T-helper 1 cell treated with Interleukin-12 subunit alpha and Interleukin-12 subunit beta and Interleukin-4 antibody, amounts not matched to agents 30 ng/mL and 1 ng/mL, for 36 hours (primary cell): Measurements from ENCODE around the gene TBC1D22A. TPM values are rescaled to one million over a fixed set of nuclear protein-coding genes. Genes with fewer than 3 reads are reported as not detected.

ENCODE experiments used
- intact Hi-C: fragments of 100-400 bp; cut with micrococcal nuclease; formaldehyde crosslinking; loops from one replicate; pipeline ENCODE4 v1.15.1; 2024
- total RNA-seq: library from RNA; stranded (reverse); gene quantifications from 2 replicates; pipeline ENCODE4 v1.2.3, GENCODE V29; 2022

Gene TBC1D22A
- total RNA-seq, 1 donor from 2014 or later, result 39.3 TPM

DNA sequence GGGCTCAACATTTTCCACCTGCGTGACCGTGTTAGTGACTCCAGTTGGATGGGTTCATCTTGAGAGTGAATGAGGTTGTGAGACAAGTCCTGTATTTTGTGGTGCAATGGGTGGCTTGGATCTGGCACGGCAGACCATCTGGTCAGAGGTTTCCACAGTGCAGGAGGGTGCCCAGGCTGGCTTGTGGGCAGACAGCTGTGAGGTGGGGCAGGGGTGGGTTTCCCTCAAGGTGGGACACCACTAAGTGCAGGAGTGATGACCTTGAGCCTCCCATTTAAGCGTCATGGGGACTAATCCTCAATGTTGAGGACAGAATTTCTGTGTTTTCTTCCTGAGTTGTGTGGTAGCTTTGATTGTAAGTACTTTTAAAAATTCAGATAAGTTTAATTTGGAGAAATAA lies 220.6 kb downstream of the TBC1D22A start:
- intact Hi-C loops, result no loop called here

GRCh38 chr22:46984751-46985506 lies 222.5 kb downstream of the TBC1D22A start:
- intact Hi-C loops, result no loop called here

GRCh38 chr22:46985507-46985882 lies 223.0 kb downstream of the TBC1D22A start:
- intact Hi-C loops, result no loop called here

DNA sequence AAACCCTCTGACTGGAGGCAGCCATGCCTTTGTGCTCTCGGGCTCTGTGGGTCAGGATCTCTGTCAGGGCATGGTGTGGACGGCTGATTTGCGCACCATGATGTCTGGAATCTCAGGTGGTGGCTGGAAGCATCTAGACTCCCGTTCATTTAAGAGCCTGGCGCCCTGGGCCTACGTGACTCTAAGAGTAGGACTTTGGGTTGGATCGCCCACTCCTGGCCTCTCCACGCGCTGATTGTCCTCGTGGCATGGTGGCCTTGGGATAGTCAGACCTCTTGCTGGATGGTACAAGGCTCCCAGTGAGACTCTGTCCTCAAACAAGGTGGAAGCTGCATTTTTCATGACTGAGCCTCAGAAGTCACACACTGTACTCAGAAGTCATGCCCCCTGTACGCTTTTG lies 224.3 kb downstream of the TBC1D22A start:
- intact Hi-C loops, result no loop called here

- intact Hi-C loops, result no loop called here
Observed at GRCh38 chr22:46990937-46991550, 228.6 kb downstream of the TBC1D22A start.

- intact Hi-C loops, result no loop called here
Observed at GRCh38 chr22:46991666-46992065, 229.2 kb downstream of the TBC1D22A start.

GRCh38 chr22:46992121-46992731 lies 229.8 kb downstream of the TBC1D22A start:
- intact Hi-C loops, result no loop called here

- intact Hi-C loops, result no loop called here
Observed at GRCh38 chr22:46993633-46994032, 231.2 kb downstream of the TBC1D22A start.

DNA sequence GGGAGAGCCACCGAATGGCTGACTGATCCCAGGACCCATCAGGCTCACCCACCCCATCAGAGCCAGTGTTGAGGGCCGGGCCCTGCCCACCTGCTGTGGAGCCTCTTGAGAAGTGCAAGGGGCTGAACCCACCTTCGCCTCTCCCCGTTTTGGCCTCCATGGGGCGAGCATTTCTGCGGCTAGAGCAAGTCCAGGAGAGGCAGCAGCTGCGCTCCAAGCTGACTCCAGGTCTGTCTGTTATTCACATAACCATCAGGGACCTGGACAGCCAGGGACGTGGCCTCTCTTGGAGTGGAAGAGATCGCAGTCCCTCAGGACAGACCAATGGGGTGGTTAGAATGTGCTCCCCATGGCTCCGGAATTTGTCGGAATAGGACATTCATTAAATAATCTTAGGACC lies 231.8 kb downstream of the TBC1D22A start:
- intact Hi-C loops, result no loop called here

DNA sequence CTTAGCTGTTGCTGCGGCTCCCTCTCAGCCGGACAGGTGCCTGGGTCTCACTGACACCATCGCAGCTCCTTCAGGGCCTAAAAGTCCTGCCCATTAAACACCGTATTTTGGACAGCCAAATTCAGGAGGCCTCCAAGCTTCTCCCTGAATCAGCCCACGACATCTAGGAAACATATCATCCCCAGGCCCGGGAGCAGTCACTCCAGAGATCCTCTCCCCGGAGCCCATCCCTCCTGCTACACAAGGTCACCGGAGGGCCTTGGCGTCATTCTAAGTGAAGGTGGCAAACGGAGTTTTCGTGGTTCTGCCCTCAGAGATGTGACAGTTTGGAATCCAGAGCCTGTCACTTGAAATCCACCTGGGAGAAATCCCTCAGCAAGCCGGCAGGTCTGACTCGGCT lies 232.5 kb downstream of the TBC1D22A start:
- intact Hi-C loops, result no loop called here

- intact Hi-C loops, result no loop called here
Observed at GRCh38 chr22:46995501-46996360, 233.3 kb downstream of the TBC1D22A start.

GRCh38 chr22:46996595-46997310 lies 234.3 kb downstream of the TBC1D22A start:
- intact Hi-C loops, result no loop called here

DNA sequence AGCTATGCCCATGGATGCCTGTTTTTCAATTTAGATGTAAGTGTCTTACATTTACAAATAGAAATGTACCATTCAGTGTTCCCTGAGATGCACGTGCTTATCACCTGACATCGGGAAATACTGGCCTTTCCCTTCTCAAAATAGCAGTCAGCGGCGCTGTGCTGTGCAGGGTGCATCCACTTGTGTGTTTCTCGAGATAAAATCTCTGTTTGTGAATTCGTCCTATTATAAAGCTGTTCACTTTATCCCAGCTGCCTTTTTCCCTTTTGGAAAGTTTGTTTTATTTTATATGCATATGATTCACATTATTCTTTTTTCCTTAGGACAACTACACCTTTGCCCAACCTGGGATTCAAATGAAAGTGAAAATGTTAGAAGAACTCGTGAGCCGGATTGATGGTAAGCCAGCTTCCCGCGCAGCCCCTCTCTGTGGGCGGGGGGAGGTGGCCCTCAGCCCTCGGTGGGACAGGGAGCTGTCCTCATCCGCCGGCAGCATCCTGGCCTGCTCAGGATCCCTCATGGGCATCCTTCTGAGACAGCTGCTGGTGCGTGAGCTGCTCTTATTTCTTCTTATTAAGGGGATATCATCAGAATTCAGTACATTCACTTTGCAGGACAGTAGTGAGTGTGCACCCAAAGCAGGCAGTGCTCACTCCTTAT lies 235.0 kb downstream of the TBC1D22A start:
- intact Hi-C loops, result no loop called here

DNA sequence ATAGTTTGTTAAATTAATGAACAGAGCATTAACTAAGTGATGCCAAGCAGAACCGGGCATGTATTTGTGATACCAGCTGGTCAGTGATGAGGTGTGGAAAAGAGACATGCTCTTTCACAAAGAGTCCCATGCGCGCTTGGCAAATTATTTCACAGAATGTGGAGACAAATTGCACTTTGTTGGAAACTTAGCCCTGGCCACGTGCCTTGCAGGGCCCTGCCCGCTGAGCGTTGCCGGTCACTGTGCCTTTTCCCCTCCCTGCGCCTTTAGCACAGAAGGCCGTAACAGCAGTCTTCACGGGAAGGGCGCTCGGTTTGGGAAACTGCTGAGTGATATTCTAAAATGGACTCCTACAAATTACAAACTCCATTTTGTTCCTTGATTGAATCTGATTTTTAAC lies 235.9 kb downstream of the TBC1D22A start:
- intact Hi-C loops, result no loop called here

DNA sequence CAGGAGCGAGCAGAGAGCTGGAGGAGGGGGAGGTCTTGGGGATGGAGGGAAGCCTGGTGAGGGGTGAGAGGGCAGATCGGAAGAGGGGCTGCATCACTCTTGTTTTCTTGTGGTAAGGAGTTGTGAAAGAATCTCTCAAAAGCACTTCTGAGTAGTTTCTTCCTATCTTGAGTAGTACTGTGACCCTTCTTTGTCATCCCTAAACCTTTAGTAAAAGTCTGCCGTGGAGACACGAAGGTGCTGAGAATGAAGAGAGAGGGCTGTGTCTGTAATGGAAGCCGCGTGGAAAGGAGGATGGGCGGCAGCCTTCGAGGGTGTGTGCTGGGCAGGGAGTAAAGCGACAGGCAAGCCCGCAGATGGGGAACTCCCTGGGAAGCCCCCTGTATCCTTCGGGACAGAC lies 237.8 kb downstream of the TBC1D22A start:
- intact Hi-C loops, result no loop called here

DNA sequence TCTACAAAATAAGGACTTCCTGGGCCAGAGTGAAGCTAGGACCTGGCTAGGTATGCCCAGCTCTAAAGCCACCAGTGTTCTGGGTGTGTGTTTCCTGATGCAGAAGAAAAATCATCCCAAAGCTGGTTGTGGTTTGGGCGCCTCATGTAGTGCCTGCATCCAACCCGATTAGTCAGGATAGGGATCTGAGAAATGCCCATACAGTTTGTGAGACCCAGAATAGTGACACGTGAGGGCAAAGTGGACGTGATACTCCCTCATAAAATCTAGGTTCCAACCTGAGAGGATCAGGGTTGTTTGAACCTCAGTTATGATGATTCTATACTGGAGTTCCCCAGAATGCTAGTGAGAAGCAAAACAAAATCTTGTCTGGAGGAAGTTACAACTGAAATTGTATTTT lies 238.4 kb downstream of the TBC1D22A start:
- intact Hi-C loops, result no loop called here

GRCh38 chr22:47001288-47001687 lies 238.8 kb downstream of the TBC1D22A start:
- intact Hi-C loops, result no loop called here

DNA sequence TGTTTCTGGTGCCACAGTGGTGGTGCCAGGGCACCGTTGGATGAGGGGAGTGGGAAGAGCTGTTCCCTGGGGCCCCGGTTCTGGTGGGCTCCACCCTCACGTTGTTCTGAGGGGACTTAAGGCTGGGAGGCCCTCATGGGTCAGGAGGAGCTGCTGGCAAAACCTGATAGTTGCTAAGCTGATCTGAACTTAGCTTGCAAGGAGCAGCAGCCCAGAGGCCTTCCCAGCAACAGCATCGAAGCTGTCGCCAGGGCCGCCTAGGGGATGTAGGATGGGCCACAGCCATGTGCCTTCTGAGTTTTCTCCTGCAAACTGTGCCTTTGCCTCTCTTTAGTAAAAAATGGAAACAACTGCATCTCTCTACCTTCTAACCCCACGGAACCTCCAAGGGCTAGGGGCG lies 240.2 kb downstream of the TBC1D22A start:
- intact Hi-C loops, result no loop called here

- intact Hi-C loops, result no loop called here
Observed at GRCh38 chr22:47005506-47006408, 243.3 kb downstream of the TBC1D22A start.

DNA sequence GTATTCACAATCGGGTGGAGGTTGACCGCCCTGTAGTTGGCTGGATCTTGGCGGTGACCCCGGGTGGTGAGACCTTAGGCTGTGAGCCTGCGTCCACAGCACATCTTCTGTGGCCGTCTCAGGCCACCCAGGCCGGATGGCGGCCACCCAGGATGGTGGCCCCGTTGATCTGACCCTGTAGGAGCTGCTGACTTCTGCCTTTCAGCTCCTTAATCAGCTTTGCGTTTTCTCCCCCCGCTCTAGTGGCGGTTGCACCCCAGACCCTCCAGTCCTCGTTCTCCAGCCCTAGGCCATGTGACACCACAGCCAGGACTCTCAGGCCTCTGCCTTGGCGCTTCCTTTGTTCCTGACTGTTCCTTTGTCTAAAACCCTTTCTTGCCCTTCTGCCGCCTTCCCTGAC lies 244.0 kb downstream of the TBC1D22A start:
- intact Hi-C loops, result no loop called here
